Osteoblast (primary cell): Measurements from ENCODE around the gene ZGRF1. TPM values are rescaled to one million over a fixed set of nuclear protein-coding genes. Genes with fewer than 3 reads are reported as not detected.

ENCODE experiments used
- DNase-seq: peaks from one replicate; pipeline ENCODE4 v3.0.0; 2011; ENCODE audit warnings: low spot score, mixed read lengths; ENCODE audit not compliant: insufficient read length; ENCODE audit errors: missing footprints
- H2AFZ ChIP-seq: 2 replicates; pipeline ENCODE4 v1.6.0; 2011; ENCODE audit warnings: mild to moderate bottlenecking, low read length
- H3K27ac ChIP-seq: 2 replicates; pipeline ENCODE4 v1.5.1; 2011; ENCODE audit warnings: mild to moderate bottlenecking, low read depth, low read length, moderate library complexity
- H3K27me3 ChIP-seq: 2 replicates; pipeline ENCODE4 v1.6.0; 2012; ENCODE audit warnings: mild to moderate bottlenecking, control low read depth, inconsistent platforms, low read length, moderate library complexity; ENCODE audit not compliant: insufficient read depth
- H3K36me3 ChIP-seq: 2 replicates; pipeline ENCODE4 v1.5.1; 2011; ENCODE audit warnings: mild to moderate bottlenecking, low read length, control low read depth, moderate library complexity; ENCODE audit not compliant: insufficient read depth
- H3K4me1 ChIP-seq: 2 replicates; pipeline ENCODE4 v1.5.1; 2011; ENCODE audit warnings: mild to moderate bottlenecking, low read length, control low read depth, moderate library complexity; ENCODE audit not compliant: insufficient read depth
- H3K4me2 ChIP-seq: 2 replicates; pipeline ENCODE4 v1.6.0; 2011; ENCODE audit warnings: mild to moderate bottlenecking, low read length; ENCODE audit not compliant: insufficient read depth
- H3K4me3 ChIP-seq: fragments of 200-600 bp; sonication (generic); 3 replicates; pipeline ENCODE4 v1.5.1; 2012; ENCODE audit warnings: mild to moderate bottlenecking, low read length, inconsistent platforms; ENCODE audit not compliant: insufficient read depth
- H3K79me2 ChIP-seq: 2 replicates; pipeline ENCODE4 v1.6.0; 2012; ENCODE audit warnings: mild to moderate bottlenecking, low read length, control low read depth, inconsistent platforms; ENCODE audit not compliant: insufficient read depth
- H3K9me3 ChIP-seq: 2 replicates; pipeline ENCODE4 v1.5.1; 2011; ENCODE audit warnings: low read depth, low read length, control low read depth
- H4K20me1 ChIP-seq: 2 replicates; pipeline ENCODE4 v1.6.0; 2012; ENCODE audit warnings: mild to moderate bottlenecking, low read length, control low read depth; ENCODE audit not compliant: insufficient read depth
- CTCF ChIP-seq: IDR thresholded peaks from 2 replicates; pipeline ENCODE4 v1.5.1; 2011; ENCODE audit warnings: mild to moderate bottlenecking, low read depth, low read length, moderate library complexity; ENCODE audit errors: extremely low read depth
- total RNA-seq: library from RNA; depleted of rRNA; stranded (reverse); fragments of >200 nt; gene quantifications from 2 replicates; pipeline ENCODE4 v1.2.3, GENCODE V29; 2012

Gene ZGRF1
- total RNA-seq, 1 donor: 5.8 TPM

DNA sequence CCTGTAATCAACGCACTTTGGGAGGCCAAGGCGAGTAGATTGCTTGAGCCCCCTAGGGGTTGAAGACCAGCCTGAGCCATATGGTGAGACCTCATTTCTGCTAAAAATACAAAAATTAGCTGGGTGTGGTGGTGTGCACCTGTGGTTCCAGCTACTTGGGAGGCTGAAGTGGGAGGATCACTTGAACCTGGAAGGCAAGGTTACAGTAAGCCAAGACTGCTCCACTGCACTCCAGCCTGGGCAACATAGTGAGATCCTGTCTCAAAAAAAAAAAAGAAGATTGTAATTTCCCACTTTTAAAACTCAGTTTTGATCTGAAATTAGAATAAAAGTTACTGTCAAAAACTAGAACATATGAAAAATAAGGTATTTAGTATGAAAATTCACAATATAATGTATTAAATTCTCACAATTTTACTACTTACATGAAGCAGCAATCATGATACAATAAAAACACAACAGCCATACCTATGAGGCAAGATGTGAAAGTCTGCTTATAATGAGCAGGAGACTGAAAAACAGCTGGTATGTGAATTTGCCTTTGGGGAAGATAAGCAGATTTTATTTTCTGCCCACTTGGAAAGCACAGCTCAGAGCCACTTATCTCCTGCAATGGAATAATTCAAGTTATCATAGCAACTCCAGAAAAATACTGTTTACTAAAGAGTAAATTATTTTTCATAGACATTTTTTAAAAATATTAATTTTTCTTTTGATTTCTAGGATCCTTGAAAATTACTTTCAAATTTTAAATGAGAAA, 50.6 kb downstream of the ZGRF1 start:
- no peak for DNase-seq
- no peaks in the 10 kb centered on the region for H3K4me1 ChIP-seq
- H2AFZ ChIP-seq: no peak overlapping the region
- no peaks in the 10 kb centered on the region for H3K27me3 ChIP-seq
- peaks cover 6% of the 10 kb centered on the region for H3K36me3 ChIP-seq
- no peak overlapping the region for H3K4me3 ChIP-seq
- no peaks in the 10 kb centered on the region for H3K9me3 ChIP-seq
- no peaks in the 10 kb centered on the region for H4K20me1 ChIP-seq
- H3K79me2 ChIP-seq: no peaks in the 10 kb centered on the region
- no peak overlapping the region for H3K27ac ChIP-seq
- TF ChIP-seq CTCF: no peak
- H3K4me2 ChIP-seq: no peak overlapping the region

GRCh38 chr4:112567536-112567935, 69.2 kb downstream of the ZGRF1 start:
- H3K36me3 ChIP-seq: no peaks in the 10 kb centered on the region
- no peak overlapping the region for H3K4me3 ChIP-seq
- no peaks in the 10 kb centered on the region for H3K4me1 ChIP-seq
- no peaks in the 10 kb centered on the region for H4K20me1 ChIP-seq
- no peak for TF ChIP-seq CTCF
- no peaks in the 10 kb centered on the region for H3K79me2 ChIP-seq
- H3K9me3 ChIP-seq: no peaks in the 10 kb centered on the region
- DNase-seq: no peak
- no peak overlapping the region for H3K27ac ChIP-seq
- H3K4me2 ChIP-seq: no peak overlapping the region
- H2AFZ ChIP-seq: no peak overlapping the region
- H3K27me3 ChIP-seq: no peaks in the 10 kb centered on the region

GRCh38 chr4:112564706-112565270, 71.9 kb downstream of the ZGRF1 start:
- Histone ChIP-seq H3K4me1 (no peaks in the 10 kb centered on the region), H3K27me3 (no peaks in the 10 kb centered on the region), H3K27ac (no peak overlapping the region), H2AFZ (no peak overlapping the region), H4K20me1 (no peaks in the 10 kb centered on the region), H3K9me3 (no peaks in the 10 kb centered on the region), H3K79me2 (no peaks in the 10 kb centered on the region), H3K36me3 (no peaks in the 10 kb centered on the region), H3K4me3 (no peak overlapping the region), H3K4me2 (no peak overlapping the region)
- no peak for TF ChIP-seq CTCF
- no peak for DNase-seq

GRCh38 chr4:112563431-112564200, 73.1 kb downstream of the ZGRF1 start:
- H2AFZ ChIP-seq: no peak overlapping the region
- no peaks in the 10 kb centered on the region for H3K27me3 ChIP-seq
- no peak overlapping the region for H3K27ac ChIP-seq
- H3K9me3 ChIP-seq: no peaks in the 10 kb centered on the region
- H3K4me1 ChIP-seq: no peaks in the 10 kb centered on the region
- no peaks in the 10 kb centered on the region for H4K20me1 ChIP-seq
- no peaks in the 10 kb centered on the region for H3K79me2 ChIP-seq
- H3K4me3 ChIP-seq: no peak overlapping the region
- no peak for TF ChIP-seq CTCF
- no peak overlapping the region for H3K4me2 ChIP-seq
- DNase-seq: peak; percentile 71
- no peaks in the 10 kb centered on the region for H3K36me3 ChIP-seq
